Nephron (organoid): ENCODE results near the gene ARHGAP6.

Source experiments
- H3K27ac Mint-ChIP-seq, 3 experiments: 2 replicates each; pipeline ENCODE4 v1.8.0; 2020; ENCODE audit warnings: mixed read lengths in 3 of 3, mild to moderate bottlenecking in 2 of 3, moderate library complexity in 1 of 3
- H3K27me3 Mint-ChIP-seq: 2 replicates; pipeline ENCODE4 v1.8.0; 2021; ENCODE audit warnings: low read depth, mild to moderate bottlenecking, moderate library complexity, mixed read lengths
- H3K36me3 Mint-ChIP-seq: 2 replicates; pipeline ENCODE4 v1.8.0; 2020; ENCODE audit warnings: low read depth, mixed read lengths
- H3K4me1 Mint-ChIP-seq: 2 replicates; pipeline ENCODE4 v1.8.0; 2020; ENCODE audit warnings: mixed read lengths
- H3K4me3 Mint-ChIP-seq, 3 experiments: 2 replicates each; pipeline ENCODE4 v1.8.0; 2020; ENCODE audit warnings: mild to moderate bottlenecking in 3 of 3, mixed read lengths in 3 of 3, moderate library complexity in 2 of 3
- H3K9me3 Mint-ChIP-seq: 2 replicates; pipeline ENCODE4 v1.8.0; 2020; ENCODE audit warnings: mixed read lengths
- TF ChIP-seq, protein P1 (sequence below), 3 experiments: fragments of 200-600 bp; sonication (generic); IDR thresholded peaks; one replicate each; pipeline ENCODE4 v1.5.0; 2021; ENCODE audit warnings: antibody characterized with exemption in 3 of 3; ENCODE audit not compliant: unreplicated experiment in 3 of 3

Gene ARHGAP6

DNA sequence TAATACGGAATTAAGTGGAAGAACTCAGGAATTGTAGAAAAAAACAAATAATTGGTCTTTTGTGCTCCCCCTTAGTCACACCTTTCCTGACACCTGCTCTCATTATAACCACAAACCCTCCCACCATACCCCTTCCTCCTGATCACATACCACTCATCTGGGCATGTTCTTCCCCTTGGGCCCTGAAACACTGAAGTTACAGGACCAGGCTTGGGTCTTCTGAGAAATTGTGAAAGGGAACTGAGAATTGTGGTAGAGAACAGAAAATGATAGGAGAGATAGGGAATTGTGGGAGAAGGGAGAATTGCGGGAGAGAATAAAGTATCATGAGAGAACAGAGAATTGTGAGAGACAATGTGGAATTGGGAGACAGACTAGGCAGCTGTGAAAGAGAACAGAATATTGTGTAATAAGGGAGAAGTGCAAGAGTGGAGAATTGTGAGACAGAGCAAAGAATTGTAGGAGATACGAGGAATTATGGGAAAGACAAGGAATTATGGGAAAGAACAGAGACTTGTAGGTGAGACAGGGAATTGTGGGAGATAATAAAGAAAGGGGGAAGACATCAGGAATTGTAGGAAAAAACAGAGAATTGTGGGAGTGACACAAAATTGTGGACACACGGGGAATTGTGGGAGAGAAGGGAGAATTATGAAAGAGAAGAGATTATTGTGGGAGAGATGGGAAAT lies 557.3 kb downstream of the ARHGAP6 start:
- Mint-ChIP-seq H3K27me3 (no peaks in the 10 kb centered on the region), H3K9me3 (peaks cover 3% of the 10 kb centered on the region), H3K4me3 (peak overlapping the region in 1 of 3 experiments; percentile 20), H3K27ac (no peak overlapping the region), H3K36me3 (peaks cover 1% of the 10 kb centered on the region), H3K4me1 (peaks cover 6% of the 10 kb centered on the region)
- TF ChIP-seq, protein P1, sequence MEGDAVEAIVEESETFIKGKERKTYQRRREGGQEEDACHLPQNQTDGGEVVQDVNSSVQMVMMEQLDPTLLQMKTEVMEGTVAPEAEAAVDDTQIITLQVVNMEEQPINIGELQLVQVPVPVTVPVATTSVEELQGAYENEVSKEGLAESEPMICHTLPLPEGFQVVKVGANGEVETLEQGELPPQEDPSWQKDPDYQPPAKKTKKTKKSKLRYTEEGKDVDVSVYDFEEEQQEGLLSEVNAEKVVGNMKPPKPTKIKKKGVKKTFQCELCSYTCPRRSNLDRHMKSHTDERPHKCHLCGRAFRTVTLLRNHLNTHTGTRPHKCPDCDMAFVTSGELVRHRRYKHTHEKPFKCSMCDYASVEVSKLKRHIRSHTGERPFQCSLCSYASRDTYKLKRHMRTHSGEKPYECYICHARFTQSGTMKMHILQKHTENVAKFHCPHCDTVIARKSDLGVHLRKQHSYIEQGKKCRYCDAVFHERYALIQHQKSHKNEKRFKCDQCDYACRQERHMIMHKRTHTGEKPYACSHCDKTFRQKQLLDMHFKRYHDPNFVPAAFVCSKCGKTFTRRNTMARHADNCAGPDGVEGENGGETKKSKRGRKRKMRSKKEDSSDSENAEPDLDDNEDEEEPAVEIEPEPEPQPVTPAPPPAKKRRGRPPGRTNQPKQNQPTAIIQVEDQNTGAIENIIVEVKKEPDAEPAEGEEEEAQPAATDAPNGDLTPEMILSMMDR (IDR thresholded peaks at IDR 0.05; ENCODE audit: unreplicated experiment in 3 of 3) = no peak

DNA sequence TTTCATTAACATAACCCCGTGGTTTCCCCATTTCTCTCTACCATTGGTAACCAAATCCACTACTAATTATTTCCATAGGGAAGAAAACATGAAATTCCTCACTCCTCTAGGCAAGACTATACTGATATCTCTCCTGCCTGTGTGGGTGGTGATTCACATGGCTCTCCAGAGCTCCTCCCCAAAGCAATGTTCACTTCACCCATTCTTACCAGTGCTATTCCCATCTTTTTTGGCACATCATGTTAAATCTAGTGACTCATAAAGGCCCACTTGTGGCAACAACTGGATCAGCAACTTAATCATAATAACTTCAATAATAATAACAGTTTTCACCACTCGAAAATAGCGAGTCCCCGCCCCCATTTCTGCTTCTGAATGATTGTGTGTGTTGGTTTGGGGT lies 560.6 kb downstream of the ARHGAP6 start:
- Mint-ChIP-seq H3K4me1 (peaks cover 21% of the 10 kb centered on the region), H3K27ac (no peak overlapping the region), H3K27me3 (no peaks in the 10 kb centered on the region), H3K36me3 (no peaks in the 10 kb centered on the region), H3K4me3 (no peak overlapping the region), H3K9me3 (peaks cover 3% of the 10 kb centered on the region)
- TF ChIP-seq, protein P1 (IDR thresholded peaks at IDR 0.05; ENCODE audit: unreplicated experiment in 3 of 3) = no peak

DNA sequence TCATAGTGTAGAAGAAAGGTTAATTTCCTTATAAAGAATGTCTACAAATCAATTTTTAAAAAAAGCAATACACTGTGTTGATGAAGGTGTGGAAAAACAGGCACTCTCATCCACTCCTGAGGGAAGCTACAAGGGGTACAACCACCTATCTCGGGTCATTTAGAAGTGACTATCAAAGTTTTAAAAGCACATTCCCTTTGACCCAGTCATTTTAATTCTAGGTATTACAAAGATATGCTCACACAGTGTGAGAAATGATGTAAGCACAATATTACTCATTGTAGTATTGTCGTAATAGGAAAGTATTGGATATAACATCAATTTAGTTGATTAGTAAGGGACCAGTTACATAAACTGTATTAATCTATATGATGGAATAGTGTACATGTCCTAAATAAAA lies 562.0 kb downstream of the ARHGAP6 start:
- Mint-ChIP-seq H3K4me1 (peaks cover 21% of the 10 kb centered on the region), H3K36me3 (no peaks in the 10 kb centered on the region), H3K9me3 (peaks cover 3% of the 10 kb centered on the region), H3K27me3 (no peaks in the 10 kb centered on the region), H3K27ac (no peak overlapping the region), H3K4me3 (no peak overlapping the region)
- TF ChIP-seq, protein P1 (IDR thresholded peaks at IDR 0.05; ENCODE audit: unreplicated experiment in 3 of 3) = no peak

DNA sequence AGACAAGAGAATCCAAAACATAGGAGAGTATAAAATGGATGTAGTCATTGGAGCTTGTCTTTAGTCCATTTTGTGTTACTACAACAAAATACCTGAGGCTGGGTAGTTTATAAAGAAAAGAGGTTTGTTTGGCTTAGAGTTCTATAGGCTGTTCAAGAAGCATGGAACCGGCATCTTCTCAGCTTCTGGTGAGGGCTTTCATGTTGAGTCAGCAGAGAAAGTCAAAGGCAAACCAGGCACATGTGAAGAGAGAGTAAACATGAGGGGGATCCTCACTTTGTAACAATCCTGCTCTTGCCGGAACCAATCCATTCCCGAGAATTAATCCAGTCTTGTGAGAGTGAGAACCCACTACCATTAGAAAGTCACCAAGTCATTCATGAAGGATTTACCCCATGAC lies 562.7 kb downstream of the ARHGAP6 start:
- TF ChIP-seq, protein P1 (IDR thresholded peaks at IDR 0.05; ENCODE audit: unreplicated experiment in 3 of 3) = no peak
- peaks cover 21% of the 10 kb centered on the region for H3K4me1 Mint-ChIP-seq
- no peak overlapping the region for H3K4me3 Mint-ChIP-seq
- H3K9me3 Mint-ChIP-seq = peaks cover 5% of the 10 kb centered on the region
- no peaks in the 10 kb centered on the region for H3K36me3 Mint-ChIP-seq
- no peak overlapping the region for H3K27ac Mint-ChIP-seq
- H3K27me3 Mint-ChIP-seq = no peaks in the 10 kb centered on the region

DNA sequence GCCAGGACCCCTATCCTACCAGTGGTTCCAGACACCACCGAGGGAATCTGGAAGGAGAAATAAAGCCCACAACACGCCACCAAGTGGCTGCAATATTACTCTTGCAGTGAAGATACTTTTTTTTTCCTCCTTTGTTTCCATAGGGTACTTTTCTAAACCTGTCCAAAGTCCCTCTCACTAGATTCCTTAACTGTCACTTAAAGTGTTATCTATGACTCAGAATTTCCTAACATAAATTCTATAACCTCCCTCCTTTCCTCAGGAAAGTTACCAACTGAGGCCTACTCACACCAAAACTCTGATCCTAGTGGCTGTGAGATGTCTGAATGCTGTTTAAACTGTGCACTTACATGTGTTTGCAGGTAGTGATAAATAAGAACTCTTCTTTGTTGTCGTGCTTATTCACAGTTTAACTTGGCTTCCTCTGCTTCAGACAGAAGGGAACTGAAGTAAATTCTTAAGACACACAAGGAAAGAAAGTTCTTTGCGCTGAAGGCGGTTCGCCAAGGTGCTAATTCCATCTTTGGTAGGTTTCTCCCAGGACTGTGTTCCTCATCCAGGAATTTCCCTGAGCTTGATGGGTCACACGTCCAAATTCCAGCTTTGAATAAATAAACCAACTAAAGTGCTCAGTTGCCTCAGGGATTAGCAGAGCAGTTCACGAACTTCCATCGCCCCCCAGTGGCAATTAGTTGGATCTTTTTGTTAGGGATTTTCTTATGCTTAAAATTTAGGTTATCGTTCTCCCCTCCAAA lies 565.3 kb downstream of the ARHGAP6 start:
- TF ChIP-seq, protein P1 (IDR thresholded peaks at IDR 0.05; ENCODE audit: unreplicated experiment in 3 of 3) = peak; percentile 41 to 49 (median 48)
- H3K9me3 Mint-ChIP-seq = peaks cover 3% of the 10 kb centered on the region
- peaks cover 21% of the 10 kb centered on the region for H3K4me1 Mint-ChIP-seq
- peak overlapping the region; percentile 37 to 88 (median 79) for H3K27ac Mint-ChIP-seq
- no peak overlapping the region for H3K4me3 Mint-ChIP-seq
- H3K36me3 Mint-ChIP-seq = no peaks in the 10 kb centered on the region
- H3K27me3 Mint-ChIP-seq = no peaks in the 10 kb centered on the region
